Vagina (tissue), 2 donors: ENCODE data around the gene HOXB6. TPM values are rescaled to one million over a fixed set of nuclear protein-coding genes. Genes with fewer than 3 reads are reported as not detected.

ENCODE experiments used
- DNase-seq, 2 donors: peaks; one replicate each; pipeline ENCODE4 v3.0.0-alpha.2; 2017; ENCODE audit errors: extremely low spot score in 2 of 2
- H3K27ac ChIP-seq: fragments of 200-600 bp; sonication (generic); one replicate; pipeline ENCODE4 v1.5.1; 2019
- H3K27me3 ChIP-seq: fragments of 200-600 bp; sonication (generic); one replicate; pipeline ENCODE4 v1.5.1; 2019
- H3K36me3 ChIP-seq, 2 donors: fragments of 200-600 bp; sonication (generic); one replicate each; pipeline ENCODE4 v1.5.1; 2017 to 2019
- H3K4me1 ChIP-seq: fragments of 200-600 bp; sonication (generic); one replicate; pipeline ENCODE4 v1.5.1; 2019
- H3K4me3 ChIP-seq, 2 donors: fragments of 200-600 bp; sonication (generic); 1 replicate in 1 of 2; 2 replicates in 1 of 2; pipeline ENCODE4 v1.5.1; 2016 to 2019
- H3K9me3 ChIP-seq: fragments of 200-600 bp; sonication (generic); one replicate; pipeline ENCODE4 v1.5.1; 2019
- CTCF ChIP-seq, 3 experiments: fragments of 450-650 bp in 2 of 3; fragments of 200-600 bp in 1 of 3; sonication (generic) in 1 of 3; IDR thresholded peaks; one replicate each; pipeline ENCODE4 v1.5.1; 2017 to 2019; ENCODE audit warnings: antibody characterized with exemption in 3 of 3, mild to moderate bottlenecking in 2 of 3, moderate library complexity in 2 of 3
- POLR2A ChIP-seq, 2 donors: fragments of 450-650 bp; IDR thresholded peaks; one replicate each; pipeline ENCODE4 v1.6.1; 2017; ENCODE audit warnings: antibody characterized with exemption in 2 of 2, mild to moderate bottlenecking in 2 of 2, moderate library complexity in 2 of 2
- POLR2AphosphoS5 ChIP-seq, 2 donors: sonication (generic); formaldehyde crosslinking; IDR thresholded peaks; one replicate each; pipeline ENCODE4 v1.9.0; 2017; ENCODE audit warnings: antibody characterized with exemption in 2 of 2, mild to moderate bottlenecking in 2 of 2, low read depth in 1 of 2; ENCODE audit not compliant: insufficient read depth in 1 of 2
- intact Hi-C: fragments of 100-400 bp; cut with DNase I; formaldehyde crosslinking; loops from one replicate; pipeline ENCODE4 v1.15.1; 2023
- total RNA-seq: library from RNA; depleted of rRNA; stranded (reverse); fragments of >200 nt; gene quantifications from one replicate; pipeline ENCODE4 v1.2.3, GENCODE V29; 2016

Gene HOXB6
- total RNA-seq, 1 donor from 2014 or later: 1.2 TPM

GRCh38 chr17:48597778-48598631 is 6.8 kb downstream of the HOXB6 start:
- no peak for DNase-seq
- intact Hi-C loops: loop anchor here (5.0 to 10.0 kb wide), 2 partner anchors 261 to 573 kb away; no protein-coding TSS in a partner anchor
- H3K36me3 ChIP-seq: no peaks in the 10 kb centered on the region
- H3K27me3 ChIP-seq: peaks cover 1% of the 10 kb centered on the region
- H3K27ac ChIP-seq: no peak overlapping the region
- peak overlapping the region; percentile 42 to 45 for H3K4me3 ChIP-seq
- no peaks in the 10 kb centered on the region for H3K9me3 ChIP-seq
- TF ChIP-seq CTCF (IDR thresholded peaks at IDR 0.05) (no peak), POLR2AphosphoS5 (IDR thresholded peaks at IDR 0.05; ENCODE audit: insufficient read depth in 1 of 2, low read depth in 1 of 2) (peak in 1 of 2 donors; percentile 31)
- peaks cover 43% of the 10 kb centered on the region for H3K4me1 ChIP-seq

GRCh38 chr17:48597528-48597777 is 7.3 kb downstream of the HOXB6 start:
- intact Hi-C loops: loop anchor here (5.0 to 10.0 kb wide), 2 partner anchors 260 to 573 kb away; no protein-coding TSS in a partner anchor
- Histone ChIP-seq H3K27me3 (peaks cover 6% of the 10 kb centered on the region), H3K4me3 (peak overlapping the region; percentile 42 to 45), H3K36me3 (no peaks in the 10 kb centered on the region), H3K27ac (no peak overlapping the region), H3K4me1 (peaks cover 45% of the 10 kb centered on the region), H3K9me3 (no peaks in the 10 kb centered on the region)
- no peak for DNase-seq
- TF ChIP-seq POLR2A (IDR thresholded peaks at IDR 0.05) (no peak), CTCF (IDR thresholded peaks at IDR 0.05) (no peak), POLR2AphosphoS5 (IDR thresholded peaks at IDR 0.05; ENCODE audit: insufficient read depth in 1 of 2, low read depth in 1 of 2) (no peak)

- peaks cover 6% of the 10 kb centered on the region for H3K27me3 ChIP-seq
- intact Hi-C loops: loop anchor here (5.0 to 10.0 kb wide), 2 partner anchors 260 to 572 kb away; no protein-coding TSS in a partner anchor
- peak overlapping the region; percentile 42 to 45 for H3K4me3 ChIP-seq
- no peaks in the 10 kb centered on the region for H3K9me3 ChIP-seq
- no peak overlapping the region for H3K27ac ChIP-seq
- peaks cover 40% of the 10 kb centered on the region for H3K4me1 ChIP-seq
- no peaks in the 10 kb centered on the region for H3K36me3 ChIP-seq
- DNase-seq: no peak
- TF ChIP-seq POLR2AphosphoS5 (IDR thresholded peaks at IDR 0.05; ENCODE audit: insufficient read depth in 1 of 2, low read depth in 1 of 2) (no peak), CTCF (IDR thresholded peaks at IDR 0.05) (no peak), POLR2A (IDR thresholded peaks at IDR 0.05) (no peak)
Measured at GRCh38 chr17:48596735-48597527, 7.9 kb downstream of the HOXB6 start.

- TF ChIP-seq POLR2A (IDR thresholded peaks at IDR 0.05) (no peak), POLR2AphosphoS5 (IDR thresholded peaks at IDR 0.05; ENCODE audit: insufficient read depth in 1 of 2, low read depth in 1 of 2) (no peak), CTCF (IDR thresholded peaks at IDR 0.05) (no peak)
- H3K27ac ChIP-seq: no peak overlapping the region
- intact Hi-C loops: loop anchor here (5.0 to 10.0 kb wide), 2 partner anchors 259 to 571 kb away; no protein-coding TSS in a partner anchor
- no peak overlapping the region for H3K4me3 ChIP-seq
- no peaks in the 10 kb centered on the region for H3K9me3 ChIP-seq
- no peak for DNase-seq
- no peaks in the 10 kb centered on the region for H3K36me3 ChIP-seq
- peaks cover 34% of the 10 kb centered on the region for H3K4me1 ChIP-seq
- H3K27me3 ChIP-seq: peaks cover 6% of the 10 kb centered on the region
Measured at GRCh38 chr17:48596000-48596734, 8.6 kb downstream of the HOXB6 start.
